Stomach (tissue), 4 donors: ENCODE data around the gene DDOST.

Experiments
- CTCF ChIP-seq, 7 experiments: fragments of 450-650 bp in 4 of 7; fragments of 200-600 bp in 3 of 7; sonication (generic) in 3 of 7; IDR thresholded peaks; one replicate each; pipeline ENCODE4 v1.5.1; 2016 to 2019; ENCODE audit warnings: antibody characterized with exemption in 7 of 7, control low read depth in 2 of 7, mild to moderate bottlenecking in 1 of 7
- EP300 ChIP-seq: sonication (generic); formaldehyde crosslinking; IDR thresholded peaks from one replicate; pipeline ENCODE4 v1.6.1; 2017; ENCODE audit warnings: antibody characterized with exemption
- POLR2A ChIP-seq, 4 donors: fragments of 450-650 bp; IDR thresholded peaks; one replicate each; pipeline ENCODE4 v1.6.1; 2016; ENCODE audit warnings: antibody characterized with exemption in 4 of 4, control low read depth in 2 of 4, mild to moderate bottlenecking in 1 of 4, moderate library complexity in 1 of 4

DNA sequence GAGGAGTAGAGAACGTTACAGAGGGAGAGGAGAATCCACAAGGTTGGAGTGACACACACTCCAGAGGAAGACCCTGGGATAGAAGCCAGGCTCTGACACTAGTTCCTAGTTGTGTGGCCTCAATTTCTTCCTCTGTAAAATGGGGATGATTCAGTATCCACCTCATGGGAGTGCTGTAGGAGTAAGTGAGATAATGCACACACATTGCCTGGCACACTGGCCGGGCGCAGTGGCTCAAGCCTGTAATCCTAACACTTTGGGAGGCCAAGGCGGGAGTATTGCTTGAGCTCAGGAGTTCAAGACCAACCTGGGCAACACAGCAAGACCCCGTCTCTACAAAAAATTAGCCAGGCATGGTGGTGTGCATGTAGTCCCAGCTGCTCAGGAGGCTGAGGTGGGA lies 47.7 kb upstream of the DDOST start:
- TF ChIP-seq CTCF (IDR thresholded peaks at IDR 0.05) (no peak), POLR2A (IDR thresholded peaks at IDR 0.05) (no peak), EP300 (no peak)
